ENCODE results near the gene ZNF684. TPM values are rescaled to one million over a fixed set of nuclear protein-coding genes. Genes with fewer than 3 reads are reported as not detected.
A peak's percentile ranks its signal among the peaks of the same experiment; 100 is the strongest.

ZNF684 gene
- total and polyA plus RNA-seq, 7 donors = 1.0 to 3.2 (median 2.1) TPM

- H3K4me1 ChIP-seq = peaks cover 9% of the 10 kb centered on the region
- H3K27ac ChIP-seq = peak within 1 kb of the TSS; percentile 78
- no peaks in the 10 kb centered on the region for H3K36me3 ChIP-seq (ENCODE audit: insufficient read depth in 1 of 2, low read depth in 1 of 2)
- H3K27me3 ChIP-seq (ENCODE audit: insufficient read depth in 3 of 3, low read length in 2 of 3) = no peaks in the 10 kb centered on the region
- H3K9me3 ChIP-seq = peaks cover 5% of the 10 kb centered on the region
- DNase-seq (peak; percentile 86 to 88), ATAC-seq (peak; percentile 98 to 100 (median 100))
- WGBS, 3 donors = 0% methylated on average over 69 to 76 of the region's 76 CpGs
- peak within 1 kb of the TSS; percentile 94 for H3K4me3 ChIP-seq
- intact Hi-C loops (cut with DNase I) = no loop called here
- TF ChIP-seq CTCF (IDR thresholded peaks at IDR 0.05) = no peak
Measured at GRCh38 chr1:40508375-40509341, 22.8 kb upstream of the ZNF684 start, which contains the start of gene EXO5. EXO5 (plus strand) TSS chr1:40508767; CDS start chr1:40514545, 5,778 bp downstream.

- Histone ChIP-seq H3K36me3 (ENCODE audit: insufficient read depth in 1 of 2, low read depth in 1 of 2) (peaks cover 5 to 18% of the 10 kb centered on the region in 2 donors), H3K4me3 (no peak overlapping the region), H3K4me1 (no peaks in the 10 kb centered on the region), H3K27ac (no peak overlapping the region), H3K27me3 (ENCODE audit: insufficient read depth in 3 of 3, low read length in 2 of 3) (no peaks in the 10 kb centered on the region), H3K9me3 (peaks cover 6% of the 10 kb centered on the region)
- no peak for TF ChIP-seq CTCF (IDR thresholded peaks at IDR 0.05)
- DNase-seq (no peak), ATAC-seq (no peak)
- intact Hi-C loops (cut with DNase I) = no loop called here
- WGBS, 3 donors = 27 to 56% (median 31%) methylated on average over 2 of the region's 2 CpGs
Measured at GRCh38 chr1:40519517-40519916, 11.9 kb upstream of the ZNF684 start.

DNA sequence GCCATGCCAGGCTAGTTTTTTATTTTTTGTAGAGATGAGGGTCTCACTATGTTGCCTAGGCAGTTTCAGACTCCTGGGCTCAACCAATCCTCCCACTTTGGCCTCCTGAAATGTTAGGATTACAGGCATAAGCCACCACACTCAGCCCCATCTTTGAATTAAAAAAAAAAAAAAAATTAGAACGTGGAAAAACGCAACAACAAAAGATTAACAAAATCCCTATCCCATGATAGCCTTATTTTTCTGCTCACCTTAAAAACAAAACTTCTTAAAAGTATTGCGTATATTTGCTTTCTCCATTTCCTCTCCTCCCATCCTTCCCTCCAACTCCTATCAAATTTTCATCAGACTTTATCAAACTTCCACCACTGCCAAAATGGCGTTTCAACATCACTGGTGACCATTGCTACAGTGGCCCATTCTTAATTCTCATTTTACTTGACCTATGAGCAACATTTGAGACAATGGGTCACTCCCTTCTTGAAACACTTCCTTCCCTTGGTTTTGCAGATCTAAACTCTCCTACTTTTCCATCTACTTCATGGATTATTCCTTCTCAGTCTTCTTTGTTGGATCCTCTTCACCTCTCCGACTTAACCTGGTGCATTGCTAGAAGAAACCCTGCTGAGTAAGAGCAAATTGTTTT, 579 bp upstream of the ZNF684 start:
- Histone ChIP-seq H3K36me3 (ENCODE audit: insufficient read depth in 1 of 2, low read depth in 1 of 2) (peaks cover 0 to 12% of the 10 kb centered on the region in 2 donors), H3K4me3 (peak overlapping the region; percentile 71), H3K9me3 (no peaks in the 10 kb centered on the region), H3K27ac (peak overlapping the region; percentile 96), H3K4me1 (peaks cover 19% of the 10 kb centered on the region), H3K27me3 (ENCODE audit: insufficient read depth in 3 of 3, low read length in 2 of 3) (no peaks in the 10 kb centered on the region)
- 17 to 38% (median 26%) methylated on average over 5 of the region's 5 CpGs for WGBS, 3 donors
- no peak for TF ChIP-seq CTCF (IDR thresholded peaks at IDR 0.05)
- DNase-seq (no peak), ATAC-seq (peak; percentile 16 to 67 (median 48))
- intact Hi-C loops (cut with DNase I) = no loop called here

DNA sequence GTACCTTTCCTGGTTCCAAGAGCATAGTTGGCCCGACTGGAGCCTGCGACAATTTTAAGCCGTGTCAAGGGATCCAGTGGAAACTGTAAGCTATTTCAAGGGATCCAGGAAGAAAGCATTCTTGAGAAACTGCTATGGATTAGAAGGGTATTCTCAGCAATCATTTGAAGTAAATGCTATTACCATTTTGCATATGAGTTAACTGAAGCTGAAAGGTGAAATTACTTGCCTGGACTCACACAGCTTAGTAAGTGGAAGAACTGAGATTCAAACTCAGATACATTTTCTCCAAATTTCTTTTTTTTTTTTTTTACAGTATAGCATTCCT, 589 bp downstream of the ZNF684 start:
- H3K27ac ChIP-seq = peak overlapping the region; percentile 96
- no peak for TF ChIP-seq CTCF (IDR thresholded peaks at IDR 0.05)
- ATAC-seq (no peak), DNase-seq (no peak)
- H3K4me1 ChIP-seq = peaks cover 19% of the 10 kb centered on the region
- no peaks in the 10 kb centered on the region for H3K27me3 ChIP-seq (ENCODE audit: insufficient read depth in 3 of 3, low read length in 2 of 3)
- H3K36me3 ChIP-seq (ENCODE audit: insufficient read depth in 1 of 2, low read depth in 1 of 2) = peaks cover 0 to 12% of the 10 kb centered on the region in 2 donors
- H3K4me3 ChIP-seq = peak overlapping the region; percentile 71
- no peaks in the 10 kb centered on the region for H3K9me3 ChIP-seq
- intact Hi-C loops (cut with DNase I) = no loop called here
- WGBS, 3 donors = 0% methylated on average over 3 of the region's 3 CpGs

Data from psoas muscle (tissue), 8 donors.